Measurements from ENCODE around the gene CIPC. TPM values are rescaled to one million over a fixed set of nuclear protein-coding genes. Genes with fewer than 3 reads are reported as not detected.

Gene CIPC
- total and polyA plus RNA-seq, 4 donors = 6.4 to 32.0 (median 18.6) TPM

- peaks cover 5 to 22% (median 8%) of the 10 kb centered on the region in 5 donors for H3K4me1 ChIP-seq (ENCODE audit: control insufficient read depth in 5 of 5, insufficient read depth in 5 of 5, low read length in 5 of 5)
- DNase-seq (peak; percentile 77 to 88 (median 86)), ATAC-seq (ENCODE audit: insufficient read depth, low FRiP score) (no peak)
- H3K27me3 ChIP-seq (ENCODE audit: control insufficient read depth in 3 of 3, insufficient read depth in 3 of 3, low read length in 2 of 3) = no peaks in the 10 kb centered on the region
- peaks cover 0 to 9% (median 4%) of the 10 kb centered on the region in 4 donors for H3K9me3 ChIP-seq (ENCODE audit: control insufficient read depth in 4 of 4, insufficient read depth in 3 of 4, low read length in 3 of 4)
- no peak overlapping the region for H3K9ac ChIP-seq (ENCODE audit: insufficient read depth in 1 of 2, low read length in 2 of 2)
- peak; percentile 80 for TF ChIP-seq CTCF (IDR thresholded peaks at IDR 0.05; ENCODE audit: control extremely low read depth, extremely low read depth)
- H3K4me3 ChIP-seq = no peak overlapping the region
- 23 to 26% methylated on average over 8 of the region's 8 CpGs for WGBS, 2 donors
- no peak overlapping the region for H3K27ac ChIP-seq (ENCODE audit: low read depth in 1 of 2, low read length in 1 of 2)
- no peaks in the 10 kb centered on the region for H3K36me3 ChIP-seq (ENCODE audit: control insufficient read depth in 4 of 4, insufficient read depth in 4 of 4, low read length in 4 of 4)
These were observed 3.3 kb upstream of the CIPC start for GRCh38 chr14:77094672-77095284.

GRCh38 chr14:77097006-77097699 is 905 bp upstream of the CIPC start:
- WGBS, 2 donors = 4 to 5% methylated on average over 20 of the region's 20 CpGs
- H3K4me1 ChIP-seq (ENCODE audit: control insufficient read depth in 5 of 5, insufficient read depth in 5 of 5, low read length in 5 of 5) = peaks cover 5 to 22% (median 8%) of the 10 kb centered on the region in 5 donors

GRCh38 chr14:77098529-77099353 is 683 bp downstream of the CIPC start:
- 9 to 13% methylated on average over 22 to 23 of the region's 23 CpGs for WGBS, 2 donors
- TF ChIP-seq CTCF (IDR thresholded peaks at IDR 0.05; ENCODE audit: control extremely low read depth, extremely low read depth) = no peak
- H3K9me3 ChIP-seq (ENCODE audit: control insufficient read depth in 4 of 4, insufficient read depth in 3 of 4, low read length in 3 of 4) = no peaks in the 10 kb centered on the region
- peak overlapping the region; percentile 96 for H3K4me3 ChIP-seq
- peaks cover 5 to 22% (median 15%) of the 10 kb centered on the region in 5 donors for H3K4me1 ChIP-seq (ENCODE audit: control insufficient read depth in 5 of 5, insufficient read depth in 5 of 5, low read length in 5 of 5)
- H3K36me3 ChIP-seq (ENCODE audit: control insufficient read depth in 4 of 4, insufficient read depth in 4 of 4, low read length in 4 of 4) = no peaks in the 10 kb centered on the region
- peak overlapping the region; percentile 93 to 96 for H3K27ac ChIP-seq (ENCODE audit: low read depth in 1 of 2, low read length in 1 of 2)
- H3K9ac ChIP-seq (ENCODE audit: insufficient read depth in 1 of 2, low read length in 2 of 2) = peak overlapping the region; percentile 97 to 98
- no peaks in the 10 kb centered on the region for H3K27me3 ChIP-seq (ENCODE audit: control insufficient read depth in 3 of 3, insufficient read depth in 3 of 3, low read length in 2 of 3)
- DNase-seq (peak in 1 of 3 donors; percentile 38), ATAC-seq (ENCODE audit: insufficient read depth, low FRiP score) (peak; percentile 7)

More at GRCh38 chr14:77097006-77097699, 905 bp upstream of the CIPC start:
- H3K27ac ChIP-seq (ENCODE audit: low read depth in 1 of 2, low read length in 1 of 2) = peak overlapping the region; percentile 99
- H3K9ac ChIP-seq (ENCODE audit: insufficient read depth in 1 of 2, low read length in 2 of 2) = peak overlapping the region; percentile 74 to 99
- no peaks in the 10 kb centered on the region for H3K9me3 ChIP-seq (ENCODE audit: control insufficient read depth in 4 of 4, insufficient read depth in 3 of 4, low read length in 3 of 4)
- TF ChIP-seq CTCF (IDR thresholded peaks at IDR 0.05; ENCODE audit: control extremely low read depth, extremely low read depth) = no peak
- DNase-seq (peak in 1 of 3 donors; percentile 66), ATAC-seq (ENCODE audit: insufficient read depth, low FRiP score) (no peak)
- H3K27me3 ChIP-seq (ENCODE audit: control insufficient read depth in 3 of 3, insufficient read depth in 3 of 3, low read length in 2 of 3) = no peaks in the 10 kb centered on the region
- peak overlapping the region; percentile 61 for H3K4me3 ChIP-seq
- H3K36me3 ChIP-seq (ENCODE audit: control insufficient read depth in 4 of 4, insufficient read depth in 4 of 4, low read length in 4 of 4) = no peaks in the 10 kb centered on the region

Data from lung (tissue), 12 donors.